Measurements from ENCODE around the gene TBC1D10A.

DNA sequence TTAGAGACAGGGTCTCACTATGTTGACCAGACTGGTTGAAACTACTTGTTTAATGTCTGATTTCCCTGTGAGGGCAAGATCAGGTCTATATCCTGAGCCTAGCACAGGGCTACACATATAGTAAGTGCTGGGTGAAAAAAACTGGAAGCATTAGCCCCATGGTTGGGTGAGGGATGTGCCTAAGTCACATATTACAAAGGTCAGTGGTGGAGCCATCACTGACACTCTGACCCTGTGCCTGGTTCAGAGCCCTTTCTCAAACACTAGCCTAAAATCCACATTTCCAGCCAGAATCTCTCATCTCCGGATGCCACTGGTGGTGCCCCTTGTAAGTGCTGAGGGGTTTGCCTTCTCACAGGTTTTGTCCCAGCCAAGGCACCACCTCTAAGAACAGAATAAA, 9.0 kb downstream of the TBC1D10A start:
- TF ChIP-seq CTCF (conservative IDR thresholded peaks at IDR 0.05; ENCODE audit: low read depth, low read length) = no peak
- TF ChIP-seq EZH2 (IDR thresholded peaks at IDR 0.05; ENCODE audit: low read length, unreplicated experiment) = no peak

Measured in PC-3 (cell line).